Activated gamma-delta T cell treated with anti-CD3 and anti-CD28 coated beads, Interleukin-2, amount 50 U/mL, for 16 hours (primary cell): Measurements from ENCODE around the gene RPL28.
"Not testable (repeated sequence)": the region's sequence is repeated elsewhere in the genome, so short reads cannot be mapped to it uniquely, and the experiment has no call there.

Experiments
- DNase-seq: peaks from one replicate; pipeline ENCODE4 v3.0.0-alpha.2; 2020; ENCODE audit warnings: low read depth

RPL28 gene

GRCh38 chr19:55426042-55426441, 40.3 kb downstream of the RPL28 start:
- no peak for DNase-seq

- no peak for DNase-seq
These were observed 45.5 kb downstream of the RPL28 start for GRCh38 chr19:55431183-55431582.

- no peak for DNase-seq
These were observed 46.7 kb downstream of the RPL28 start for GRCh38 chr19:55432241-55432959.

GRCh38 chr19:55433292-55433691, 47.6 kb downstream of the RPL28 start:
- DNase-seq, result no peak

- DNase-seq, result no peak
These were observed 48.7 kb downstream of the RPL28 start for GRCh38 chr19:55434356-55434919.

GRCh38 chr19:55435020-55435419, 49.3 kb downstream of the RPL28 start:
- no peak for DNase-seq

GRCh38 chr19:55436847-55437246, 51.1 kb downstream of the RPL28 start:
- no peak for DNase-seq

- DNase-seq, result no peak
These were observed 51.7 kb downstream of the RPL28 start for GRCh38 chr19:55437410-55437809.

- no peak for DNase-seq
These were observed 53.3 kb downstream of the RPL28 start for GRCh38 chr19:55439052-55439451.

- no peak for DNase-seq
These were observed 54.8 kb downstream of the RPL28 start for GRCh38 chr19:55440411-55441105.

- DNase-seq, result no peak
These were observed 55.6 kb downstream of the RPL28 start for GRCh38 chr19:55441319-55441691.

GRCh38 chr19:55441692-55442321, 56.1 kb downstream of the RPL28 start:
- DNase-seq, result no peak

GRCh38 chr19:55442372-55442961, 56.7 kb downstream of the RPL28 start:
- DNase-seq, result no peak

GRCh38 chr19:55443045-55443823, 57.5 kb downstream of the RPL28 start, which contains the start of gene SHISA7:
SHISA7 (minus strand) TSS chr19:55443300; CDS start chr19:55442863, 437 bp downstream.
- DNase-seq, result no peak

- DNase-seq, result no peak
These were observed 58.2 kb downstream of the RPL28 start for GRCh38 chr19:55443824-55444480.

GRCh38 chr19:55444646-55445045, 58.9 kb downstream of the RPL28 start:
- DNase-seq, result no peak

GRCh38 chr19:55446060-55446459, 60.3 kb downstream of the RPL28 start:
- DNase-seq, result no peak

- no peak for DNase-seq
These were observed 61.9 kb downstream of the RPL28 start for GRCh38 chr19:55447421-55448174.

- DNase-seq, result not testable (repeated sequence)
These were observed 62.4 kb downstream of the RPL28 start for GRCh38 chr19:55448175-55448490.

GRCh38 chr19:55449469-55449868, 63.7 kb downstream of the RPL28 start:
- no peak for DNase-seq
